Measurements from ENCODE around the gene MOB3A. TPM values are rescaled to one million over a fixed set of nuclear protein-coding genes. Genes with fewer than 3 reads are reported as not detected.

Gene MOB3A
- total and polyA plus RNA-seq, 2 of the 8 experiments (the other 6 are each of a cell fraction or from before 2014, with no cell fraction given): 9.2 to 9.6 TPM

- Histone ChIP-seq H2BK15ac (ENCODE audit: low read length) (no peak overlapping the region), H3K4me1 (replicated peaks in 1 of 4; ENCODE audit: control insufficient read depth in 3 of 4, insufficient read depth in 4 of 4, low read length in 3 of 4) (no peaks in the 10 kb centered on the region), H4K20me1 (replicated peaks in 1 of 2; ENCODE audit: control insufficient read depth in 1 of 2, insufficient read depth in 2 of 2, low read length in 2 of 2) (peaks cover 10 to 20% of the 10 kb centered on the region in 2 experiments), H2BK120ac (replicated peaks; ENCODE audit: low read depth, low read length) (no peak overlapping the region), H3K36me3 (ENCODE audit: control insufficient read depth in 2 of 4, insufficient read depth in 4 of 4, low read length in 3 of 4) (peaks cover 42 to 93% (median 76%) of the 10 kb centered on the region in 4 experiments), H3K27me3 (replicated peaks in 1 of 4; ENCODE audit: control insufficient read depth in 3 of 4, extremely low read depth in 1 of 4, insufficient read depth in 3 of 4, low read length in 3 of 4) (no peaks in the 10 kb centered on the region), H3K79me2 (ENCODE audit: control insufficient read depth in 1 of 2, insufficient read depth in 2 of 2, low read length in 2 of 2) (peaks cover 0 to 19% of the 10 kb centered on the region in 2 experiments; a peak in 2 of 4 replicates), H3K4me2 (ENCODE audit: insufficient read depth in 1 of 2, low read depth in 2 of 2, low read length in 2 of 2) (no peak overlapping the region), H4K8ac (ENCODE audit: extremely low read depth, insufficient read depth, low read length) (no peak overlapping the region), H3K14ac (ENCODE audit: insufficient read length) (no peak overlapping the region), H3K4me3 (ENCODE audit: extremely low read depth in 1 of 4, insufficient read depth in 2 of 4, low read depth in 3 of 4, low read length in 4 of 4) (no peak overlapping the region), H2BK5ac (ENCODE audit: low read depth, low read length) (no peak overlapping the region), H3K79me1 (ENCODE audit: low read depth, low read length) (peaks cover 11% of the 10 kb centered on the region), H3K56ac (replicated peaks; ENCODE audit: insufficient read length, low read depth, low read length) (no peak overlapping the region), H3K4ac (replicated peaks; ENCODE audit: insufficient read length, low read depth, low read length) (no peak overlapping the region), H3K23me2 (ENCODE audit: low read depth, low read length) (peaks cover 4% of the 10 kb centered on the region; the same call in 1 of the 2 replicates), H3K9ac (replicated peaks in 1 of 4; ENCODE audit: extremely low read depth in 1 of 4, low read depth in 3 of 4, low read length in 3 of 4) (no peak overlapping the region), H4K91ac (replicated peaks; ENCODE audit: insufficient read length, low read length) (no peak overlapping the region), H3K18ac (ENCODE audit: extremely low read depth, low read length) (no peak overlapping the region), H2BK12ac (ENCODE audit: low read depth, low read length) (no peak overlapping the region), H2AFZ (ENCODE audit: low read length) (no peak overlapping the region), H4K5ac (ENCODE audit: insufficient read length, low read depth, low read length) (no peak overlapping the region), H3K9me3 (ENCODE audit: insufficient read depth in 2 of 2, low read depth in 1 of 2, low read length in 1 of 2) (peaks cover 8 to 9% of the 10 kb centered on the region in 2 experiments; a peak in 3 of 4 replicates), H3K23ac (ENCODE audit: insufficient read length) (no peak overlapping the region), H2BK20ac (ENCODE audit: low read length) (no peak overlapping the region), H2AK5ac (ENCODE audit: low read depth, low read length) (no peak overlapping the region), H3K27ac (ENCODE audit: low read depth, low read length) (no peak overlapping the region)
- CTCF ChIA-PET (ENCODE audit: partially characterized antibody): interaction anchor here (0.7 to 1.2 kb wide), 2 partner anchors 11 to 28 kb away, joined by 3 read pairs; no protein-coding TSS in a partner anchor
- DNase-seq (ENCODE audit: low read depth in 1 of 2, low spot score in 2 of 2) (no peak), FAIRE-seq (no peak)
- POLR2A ChIA-PET (ENCODE audit: partially characterized antibody): interaction anchor here (0.6 to 1.6 kb wide), 3 partner anchors 15 to 157 kb away, joined by 5 read pairs; partner anchors contain the start of gene MKNK2
- WGBS, 2 experiments (ENCODE audit: extremely low coverage in 1 of 2, insufficient coverage in 1 of 2, insufficient read length in 1 of 2, insufficient replicate concordance in 2 of 2, low coverage in 1 of 2, low lambda C conversion rate in 2 of 2, missing lambda C conversion rate in 1 of 2): 94% methylated on average over 22 of the region's 23 CpGs; no CpG with 5 or more reads in 1 of the 2 experiments
- TF ChIP-seq CBX8 (IDR thresholded peaks at IDR 0.05; ENCODE audit: borderline replicate concordance, low read depth, low read length) (no peak), ATF3 (IDR thresholded peaks at IDR 0.05; ENCODE audit: insufficient read depth, low read depth, low read length) (no peak)
Measured at GRCh38 chr19:2108251-2109016, 12.3 kb upstream of the MOB3A start.

Data from H1 (cell line).